Lung (tissue), 12 donors: Measurements from ENCODE around the gene CUL7. TPM values are rescaled to one million over a fixed set of nuclear protein-coding genes. Genes with fewer than 3 reads are reported as not detected.
"Not testable (repeated sequence)": the region's sequence is repeated elsewhere in the genome, so short reads cannot be mapped to it uniquely, and the experiment has no call there.

Experiments
- ATAC-seq: fragments of 200-7000 bp; cut with Tn5 transposase; one replicate; pipeline ENCODE4 v1.9.1; 2020; ENCODE audit warnings: moderate number of reproducible peaks; ENCODE audit not compliant: insufficient read depth, low FRiP score
- DNase-seq, 3 donors: peaks; one replicate each; pipeline ENCODE4 v3.0.0-alpha.2; 2013 to 2017
- H3K27ac ChIP-seq, 2 donors: one replicate each; pipeline ENCODE4 v1.5.1; 2013; ENCODE audit warnings: mild to moderate bottlenecking in 2 of 2, moderate library complexity in 2 of 2, control low read depth in 1 of 2, inconsistent platforms in 1 of 2, low read depth in 1 of 2, low read length in 1 of 2
- H3K27me3 ChIP-seq, 3 donors: one replicate each; pipeline ENCODE4 v1.5.1; 2013; ENCODE audit warnings: low read length in 2 of 3; ENCODE audit not compliant: control insufficient read depth in 3 of 3, insufficient read depth in 3 of 3
- H3K36me3 ChIP-seq, 4 donors: one replicate each; pipeline ENCODE4 v1.5.1; 2013; ENCODE audit warnings: low read length in 4 of 4, mild to moderate bottlenecking in 1 of 4, moderate library complexity in 1 of 4; ENCODE audit not compliant: control insufficient read depth in 4 of 4, insufficient read depth in 4 of 4
- H3K4me1 ChIP-seq, 5 donors: one replicate each; pipeline ENCODE4 v1.5.1; 2013; ENCODE audit warnings: low read length in 5 of 5, mild to moderate bottlenecking in 2 of 5, moderate library complexity in 1 of 5; ENCODE audit not compliant: control insufficient read depth in 5 of 5, insufficient read depth in 5 of 5
- H3K4me3 ChIP-seq: one replicate; pipeline ENCODE4 v1.5.1; 2013; ENCODE audit warnings: mild to moderate bottlenecking, control low read depth, moderate library complexity
- H3K9ac ChIP-seq, 2 donors: one replicate each; pipeline ENCODE4 v1.5.1; 2013; ENCODE audit warnings: low read length in 2 of 2, control low read depth in 1 of 2; ENCODE audit not compliant: insufficient read depth in 1 of 2
- H3K9me3 ChIP-seq, 4 donors: one replicate each; pipeline ENCODE4 v1.5.1; 2013; ENCODE audit warnings: low read length in 3 of 4, mild to moderate bottlenecking in 1 of 4, moderate library complexity in 1 of 4; ENCODE audit not compliant: control insufficient read depth in 4 of 4, insufficient read depth in 3 of 4
- WGBS, 2 donors: extraction: QIAGEN DNeasy Blood & Tissue Kit; methylation state at CpG; one replicate each; pipeline ENCODE4 v1.1.7; 2013; 5-methylcytosine and 5-hydroxymethylcytosine counted together
- polyA plus RNA-seq, 2 donors: library from polyadenylated mRNA; stranded (reverse); fragments of 200-250 nt; gene quantifications; one replicate each; pipeline ENCODE4 v1.2.1, GENCODE V29; 2013
- total RNA-seq, 2 donors: library from RNA; depleted of rRNA in 1 of 2; stranded (reverse); fragments of >200 nt in 1 of 2; gene quantifications; one replicate each; pipeline ENCODE4 v1.2.1, GENCODE V29; 2014 to 2021
- TF ChIP-seq, protein P1 (sequence below): IDR thresholded peaks from 2 replicates; pipeline ENCODE4 v1.5.1; 2012; ENCODE audit warnings: mild to moderate bottlenecking; ENCODE audit errors: control extremely low read depth, extremely low read depth
- donor health status: control.
- donor health status: control.
- donor health status: Bipolar disorder and iron deficiency.
- donor health status: healthy.
- donor health status: DM: yes; HTN: yes; CAD: no.

Gene CUL7
- total and polyA plus RNA-seq, 4 donors: 8.2 to 23.6 (median 15.2) TPM

DNA sequence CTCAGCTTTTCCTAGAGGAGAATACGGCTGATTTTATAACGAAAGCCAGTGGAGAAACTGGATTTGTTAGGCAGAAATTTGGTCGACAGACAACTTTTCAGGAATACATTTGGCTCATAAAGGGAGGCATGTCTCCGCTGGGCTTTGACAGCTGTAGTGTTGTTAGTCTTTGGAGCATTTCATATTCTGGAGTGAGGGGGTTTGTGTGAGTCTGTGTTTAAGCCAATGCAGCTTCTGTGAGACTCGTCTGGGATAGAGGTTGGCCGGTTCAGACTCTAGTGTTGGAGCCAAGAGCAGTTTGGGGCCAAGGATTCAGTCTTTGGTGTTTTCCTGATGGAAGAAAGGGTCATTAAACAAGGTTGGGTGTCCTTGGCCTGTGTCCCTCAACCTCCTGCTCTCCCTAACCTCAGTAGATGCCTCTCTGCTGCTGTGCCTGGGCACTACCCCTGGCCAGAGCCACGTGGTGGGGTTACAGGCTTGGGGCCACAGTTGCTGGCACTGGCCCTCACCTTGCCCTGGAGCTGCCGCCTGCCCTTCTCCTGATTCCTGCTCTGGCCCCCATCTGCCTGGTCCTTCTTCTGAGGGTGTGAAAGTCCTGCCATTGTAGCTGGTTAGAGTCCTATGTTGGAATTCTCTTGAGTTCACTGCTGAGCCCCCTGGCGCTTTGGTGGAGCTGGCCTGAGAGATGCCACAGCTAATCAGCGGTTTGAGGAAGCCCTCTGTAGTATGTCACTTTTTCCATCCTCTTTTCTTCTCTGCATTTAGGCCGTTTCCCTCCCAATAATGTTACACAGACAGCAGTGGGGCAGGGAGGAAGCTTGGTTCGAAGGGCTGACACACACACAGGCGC, 29.4 kb upstream of the CUL7 start:
- DNase-seq (peak; percentile 64 to 92 (median 85)), ATAC-seq (no peak)
- Histone ChIP-seq H3K9ac (no peak overlapping the region), H3K27ac (no peak overlapping the region), H3K36me3 (no peaks in the 10 kb centered on the region), H3K9me3 (no peaks in the 10 kb centered on the region), H3K27me3 (no peaks in the 10 kb centered on the region), H3K4me1 (peaks cover 0 to 46% (median 27%) of the 10 kb centered on the region in 5 donors), H3K4me3 (no peak overlapping the region)
- 65 to 71% methylated on average over 13 of the region's 13 CpGs for WGBS, 2 donors
- TF ChIP-seq, protein P1, sequence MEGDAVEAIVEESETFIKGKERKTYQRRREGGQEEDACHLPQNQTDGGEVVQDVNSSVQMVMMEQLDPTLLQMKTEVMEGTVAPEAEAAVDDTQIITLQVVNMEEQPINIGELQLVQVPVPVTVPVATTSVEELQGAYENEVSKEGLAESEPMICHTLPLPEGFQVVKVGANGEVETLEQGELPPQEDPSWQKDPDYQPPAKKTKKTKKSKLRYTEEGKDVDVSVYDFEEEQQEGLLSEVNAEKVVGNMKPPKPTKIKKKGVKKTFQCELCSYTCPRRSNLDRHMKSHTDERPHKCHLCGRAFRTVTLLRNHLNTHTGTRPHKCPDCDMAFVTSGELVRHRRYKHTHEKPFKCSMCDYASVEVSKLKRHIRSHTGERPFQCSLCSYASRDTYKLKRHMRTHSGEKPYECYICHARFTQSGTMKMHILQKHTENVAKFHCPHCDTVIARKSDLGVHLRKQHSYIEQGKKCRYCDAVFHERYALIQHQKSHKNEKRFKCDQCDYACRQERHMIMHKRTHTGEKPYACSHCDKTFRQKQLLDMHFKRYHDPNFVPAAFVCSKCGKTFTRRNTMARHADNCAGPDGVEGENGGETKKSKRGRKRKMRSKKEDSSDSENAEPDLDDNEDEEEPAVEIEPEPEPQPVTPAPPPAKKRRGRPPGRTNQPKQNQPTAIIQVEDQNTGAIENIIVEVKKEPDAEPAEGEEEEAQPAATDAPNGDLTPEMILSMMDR: no peak

DNA sequence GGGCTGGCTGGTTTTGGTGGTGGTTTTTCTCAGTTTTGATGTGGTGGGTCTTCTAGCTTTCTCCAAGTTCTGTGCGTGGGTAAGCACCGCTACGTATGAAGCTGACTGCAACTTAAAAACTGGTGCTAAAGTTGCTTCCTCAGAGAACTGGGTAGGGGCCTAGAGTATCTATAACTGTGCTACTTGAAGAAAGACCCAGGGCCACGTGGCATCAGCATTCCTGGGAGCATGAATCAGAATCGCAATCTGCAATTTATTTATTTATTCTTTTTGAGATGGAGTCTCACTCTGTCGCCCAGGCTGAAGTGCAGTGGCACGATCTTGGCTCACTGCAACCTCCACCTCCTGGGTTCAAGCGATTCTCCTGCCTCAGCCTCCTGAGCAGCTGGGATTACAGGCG, 28.3 kb upstream of the CUL7 start:
- peaks cover 4 to 52% (median 26%) of the 10 kb centered on the region in 5 donors for H3K4me1 ChIP-seq
- ATAC-seq, DNase-seq, H3K4me3 ChIP-seq, H3K36me3 ChIP-seq, H3K27ac ChIP-seq, H3K9ac ChIP-seq, H3K9me3 ChIP-seq, H3K27me3 ChIP-seq: not testable (repeated sequence)
- WGBS, 2 donors: 72 to 81% methylated on average over 9 of the region's 9 CpGs

DNA sequence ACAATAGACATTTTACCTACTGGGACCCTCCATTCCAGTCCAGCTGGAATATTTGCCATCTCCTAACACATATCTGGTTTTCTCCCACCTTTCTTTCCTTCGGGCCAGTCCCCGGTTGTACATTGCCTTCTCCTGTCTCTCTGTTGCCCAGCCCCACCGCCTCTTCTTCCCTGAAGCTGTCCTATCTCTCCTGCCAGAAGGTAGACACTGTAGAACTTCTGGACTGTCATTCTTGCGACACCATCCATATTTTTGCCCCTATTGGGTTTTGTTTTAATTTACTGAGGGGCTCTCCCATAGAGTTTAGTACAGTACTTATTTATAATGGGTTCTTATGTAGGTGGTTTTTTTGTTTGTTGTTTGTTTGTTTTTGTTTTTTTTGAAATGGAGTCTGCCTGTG, 27.4 kb upstream of the CUL7 start:
- Histone ChIP-seq H3K27me3 (no peaks in the 10 kb centered on the region), H3K4me3 (no peak overlapping the region), H3K9me3 (no peaks in the 10 kb centered on the region), H3K4me1 (peaks cover 4 to 49% (median 22%) of the 10 kb centered on the region in 5 donors), H3K27ac (no peak overlapping the region), H3K9ac (no peak overlapping the region), H3K36me3 (no peaks in the 10 kb centered on the region)
- no peak for DNase-seq
- 94 to 95% methylated on average over 4 of the region's 4 CpGs for WGBS, 2 donors
- ATAC-seq: no peak
- TF ChIP-seq, protein P1: no peak

DNA sequence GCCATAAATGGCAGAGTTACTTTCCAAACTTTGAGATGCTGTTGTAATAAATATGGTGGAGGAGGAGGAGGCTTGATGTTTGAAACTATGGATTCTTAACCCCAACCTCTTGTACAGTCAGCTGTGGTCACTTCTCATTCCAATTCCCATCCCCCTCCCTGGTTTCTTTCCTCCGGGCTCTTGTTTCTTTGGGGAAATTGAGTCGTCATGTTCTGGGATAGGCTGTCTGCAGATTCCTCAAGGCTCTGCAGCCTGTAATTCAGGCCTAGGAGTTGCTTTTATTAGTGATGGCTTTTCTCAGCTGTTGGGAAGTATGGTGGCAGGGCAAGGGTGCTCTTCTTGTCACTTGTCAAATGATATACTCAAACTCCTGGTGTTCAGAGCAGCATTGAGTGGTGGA, 25.0 kb upstream of the CUL7 start:
- WGBS, 2 donors: 77 to 86% methylated on average over 2 of the region's 2 CpGs
- TF ChIP-seq, protein P1: no peak
- Histone ChIP-seq H3K4me1 (peaks cover 4 to 61% (median 33%) of the 10 kb centered on the region in 5 donors), H3K9me3 (no peaks in the 10 kb centered on the region), H3K9ac (no peak overlapping the region), H3K4me3 (no peak overlapping the region), H3K36me3 (peaks cover 0 to 2% (median 1%) of the 10 kb centered on the region in 4 donors), H3K27me3 (no peaks in the 10 kb centered on the region), H3K27ac (no peak overlapping the region)
- no peak for ATAC-seq
- DNase-seq: peak in 2 of 3 donors; percentile 31 to 39
